HG03378 (cell line): ENCODE results near the gene LHFPL6.
A peak's percentile ranks its signal among the peaks of the same experiment; 100 is the strongest.

Experiments
- ATAC-seq: cut with Tn5 transposase; IDR thresholded peaks from one replicate; pipeline ENCODE4 v1.9.1; 2021; ENCODE audit warnings: mild to moderate bottlenecking, moderate library complexity; ENCODE audit not compliant: unreplicated experiment

LHFPL6 gene

GRCh38 chr13:39602614-39603366 is at the start of gene LHFPL6:
LHFPL6 (minus strand) TSS chr13:39603193.
- ATAC-seq: peak; percentile 78

GRCh38 chr13:39646122-39646521 is 43.1 kb upstream of the LHFPL6 start:
- no peak for ATAC-seq

- ATAC-seq: no peak
Observed at GRCh38 chr13:39641645-39642044, 38.7 kb upstream of the LHFPL6 start.

- ATAC-seq: no peak
Observed at GRCh38 chr13:39637890-39638289, 34.9 kb upstream of the LHFPL6 start.

GRCh38 chr13:39635564-39635963 is 32.6 kb upstream of the LHFPL6 start:
- no peak for ATAC-seq

GRCh38 chr13:39632994-39633393 is 30.0 kb upstream of the LHFPL6 start:
- ATAC-seq: no peak

- no peak for ATAC-seq
Observed at GRCh38 chr13:39631307-39631706, 28.3 kb upstream of the LHFPL6 start.

- ATAC-seq: no peak
Observed at GRCh38 chr13:39623466-39623865, 20.5 kb upstream of the LHFPL6 start.

GRCh38 chr13:39618561-39618960 is 15.6 kb upstream of the LHFPL6 start:
- no peak for ATAC-seq

GRCh38 chr13:39616087-39616694 is 13.2 kb upstream of the LHFPL6 start:
- no peak for ATAC-seq

- ATAC-seq: peak; percentile 65
Observed at GRCh38 chr13:39612023-39612637, 9.1 kb upstream of the LHFPL6 start.

- no peak for ATAC-seq
Observed at GRCh38 chr13:39607876-39608275, 4.9 kb upstream of the LHFPL6 start.

- ATAC-seq: no peak
Observed at GRCh38 chr13:39605677-39606320, 2.8 kb upstream of the LHFPL6 start.

GRCh38 chr13:39604756-39605155 is 1.8 kb upstream of the LHFPL6 start:
- ATAC-seq: no peak

GRCh38 chr13:39603424-39603947 is 493 bp upstream of the LHFPL6 start:
- ATAC-seq: peak; percentile 38

GRCh38 chr13:39602277-39602613 is 748 bp downstream of the LHFPL6 start:
- peak; percentile 35 for ATAC-seq

- no peak for ATAC-seq
Observed at GRCh38 chr13:39601636-39602035, 1.4 kb downstream of the LHFPL6 start.

- no peak for ATAC-seq
Observed at GRCh38 chr13:39600766-39601165, 2.2 kb downstream of the LHFPL6 start.

GRCh38 chr13:39599842-39600241 is 3.2 kb downstream of the LHFPL6 start:
- no peak for ATAC-seq

- no peak for ATAC-seq
Observed at GRCh38 chr13:39599012-39599411, 4.0 kb downstream of the LHFPL6 start.

- no peak for ATAC-seq
Observed at GRCh38 chr13:39597838-39598237, 5.2 kb downstream of the LHFPL6 start.

GRCh38 chr13:39596685-39597084 is 6.3 kb downstream of the LHFPL6 start:
- ATAC-seq: no peak
